Measurements from ENCODE around the gene CHST7.

The CHST7 gene

GRCh38 chrX:46595084-46595483, 21.5 kb downstream of the CHST7 start:
- no peak for TF ChIP-seq MAX (IDR thresholded peaks at IDR 0.05; ENCODE audit: low read depth, low read length)
- no peak overlapping the region for H3K4me3 ChIP-seq (ENCODE audit: low read depth, low read length)
- no peak for DNase-seq (ENCODE audit: low read depth)

GRCh38 chrX:46597208-46597607, 23.6 kb downstream of the CHST7 start:
- no peak for TF ChIP-seq CTCF (IDR thresholded peaks at IDR 0.05; ENCODE audit: low read depth, low read length)
- TF ChIP-seq MAX (IDR thresholded peaks at IDR 0.05; ENCODE audit: low read depth, low read length), result no peak
- TF ChIP-seq POLR2A (IDR thresholded peaks at IDR 0.05; ENCODE audit: extremely low read depth, insufficient read length), result no peak
- TF ChIP-seq MYC (IDR thresholded peaks at IDR 0.05; ENCODE audit: low read depth, low read length), result no peak
- no peak for DNase-seq (ENCODE audit: low read depth)
- no peak overlapping the region for H3K4me3 ChIP-seq (ENCODE audit: low read depth, low read length)

GRCh38 chrX:46597771-46598170, 24.2 kb downstream of the CHST7 start:
- no peak overlapping the region for H3K4me3 ChIP-seq (ENCODE audit: low read depth, low read length)
- TF ChIP-seq MAX (IDR thresholded peaks at IDR 0.05; ENCODE audit: low read depth, low read length) (no peak), MYC (IDR thresholded peaks at IDR 0.05; ENCODE audit: low read depth, low read length) (no peak), CTCF (IDR thresholded peaks at IDR 0.05; ENCODE audit: low read depth, low read length) (no peak), POLR2A (IDR thresholded peaks at IDR 0.05; ENCODE audit: extremely low read depth, insufficient read length) (no peak)
- DNase-seq (ENCODE audit: low read depth), result no peak

- DNase-seq (ENCODE audit: low read depth), result no peak
- no peak overlapping the region for H3K4me3 ChIP-seq (ENCODE audit: low read depth, low read length)
- TF ChIP-seq MAX (IDR thresholded peaks at IDR 0.05; ENCODE audit: low read depth, low read length) (no peak), MYC (IDR thresholded peaks at IDR 0.05; ENCODE audit: low read depth, low read length) (no peak), CTCF (IDR thresholded peaks at IDR 0.05; ENCODE audit: low read depth, low read length) (no peak), POLR2A (IDR thresholded peaks at IDR 0.05; ENCODE audit: extremely low read depth, insufficient read length) (no peak)
Observed at GRCh38 chrX:46599051-46599560, 25.5 kb downstream of the CHST7 start.

GRCh38 chrX:46601283-46601682, 27.7 kb downstream of the CHST7 start:
- TF ChIP-seq POLR2A (IDR thresholded peaks at IDR 0.05; ENCODE audit: extremely low read depth, insufficient read length) (no peak), MAX (IDR thresholded peaks at IDR 0.05; ENCODE audit: low read depth, low read length) (no peak), MYC (IDR thresholded peaks at IDR 0.05; ENCODE audit: low read depth, low read length) (no peak), CTCF (IDR thresholded peaks at IDR 0.05; ENCODE audit: low read depth, low read length) (no peak)
- no peak for DNase-seq (ENCODE audit: low read depth)
- no peak overlapping the region for H3K4me3 ChIP-seq (ENCODE audit: low read depth, low read length)

- TF ChIP-seq MAX (IDR thresholded peaks at IDR 0.05; ENCODE audit: low read depth, low read length), result no peak
- no peak for TF ChIP-seq MYC (IDR thresholded peaks at IDR 0.05; ENCODE audit: low read depth, low read length)
- no peak for TF ChIP-seq POLR2A (IDR thresholded peaks at IDR 0.05; ENCODE audit: extremely low read depth, insufficient read length)
- no peak for TF ChIP-seq CTCF (IDR thresholded peaks at IDR 0.05; ENCODE audit: low read depth, low read length)
- H3K4me3 ChIP-seq (ENCODE audit: low read depth, low read length), result no peak overlapping the region
- no peak for DNase-seq (ENCODE audit: low read depth)
Observed at GRCh38 chrX:46602468-46603102, 29.0 kb downstream of the CHST7 start.
